Measurements from ENCODE around the gene FCRL5. TPM values are rescaled to one million over a fixed set of nuclear protein-coding genes. Genes with fewer than 3 reads are reported as not detected.

FCRL5 gene
- not detected in 2 replicates for total RNA-seq

GRCh38 chr1:157551694-157552693, at the start of gene FCRL5:
Gene FCRL5, minus strand, starts transcription at chr1:157552515. Its CDS starts 153 bp downstream, at chr1:157552362.

GRCh38 chr1:157597959-157598667, 45.8 kb upstream of the FCRL5 start, which contains the start of gene FCRL4:
Gene FCRL4, minus strand, starts transcription at chr1:157598085. Its CDS starts 141 bp downstream, at chr1:157597944.

Other genes with a start within 250 kb of the FCRL5 start
- gene FCRL4, start 45.6 kb upstream of the FCRL5 start, total RNA-seq: not detected in 2 replicates
- gene FCRL3, start 148.3 kb upstream of the FCRL5 start, total RNA-seq: not detected in 2 replicates
- not detected in 2 replicates for gene FCRL2, start 224.6 kb upstream of the FCRL5 start, total RNA-seq

Measured in dermis lymphatic vessel endothelial cell (primary cell).